Measurements from ENCODE around the gene DENND1A.

DNA sequence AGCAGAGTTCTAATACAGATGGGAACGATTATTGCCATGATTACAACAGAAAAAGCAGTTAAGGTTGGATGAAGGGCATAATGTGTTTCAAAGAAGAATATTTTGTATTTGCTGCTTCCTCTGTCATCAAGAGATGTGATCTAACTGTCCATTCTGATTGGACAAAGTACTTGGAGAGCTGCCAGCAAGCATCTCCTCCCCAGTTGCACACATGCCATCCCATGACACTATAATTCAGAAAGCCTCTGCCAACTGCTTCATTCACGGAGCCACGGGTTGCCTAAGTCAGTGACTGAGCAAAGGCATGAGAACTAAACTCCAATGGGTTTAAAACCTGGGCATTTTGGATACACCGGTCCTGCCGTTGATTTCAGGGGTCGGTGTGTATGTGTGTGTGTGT lies 320.1 kb downstream of the DENND1A start:
- no peak for TF ChIP-seq L3MBTL2 (conservative IDR thresholded peaks at IDR 0.05)
- no peak for TF ChIP-seq LEF1 (IDR thresholded peaks at IDR 0.05; ENCODE audit: borderline replicate concordance)
- TF ChIP-seq HDGF (IDR thresholded peaks at IDR 0.05; ENCODE audit: borderline replicate concordance), result no peak
- no peak for TF ChIP-seq ELF4 (IDR thresholded peaks at IDR 0.05)
- no peak for TF ChIP-seq FOXK2 (IDR thresholded peaks at IDR 0.05)
- TF ChIP-seq BHLHE40 (IDR thresholded peaks at IDR 0.05; ENCODE audit: borderline replicate concordance), result no peak
- no peak for TF ChIP-seq SUZ12 (IDR thresholded peaks at IDR 0.05)
- TF ChIP-seq SP1 (IDR thresholded peaks at IDR 0.05), result no peak
- TF ChIP-seq FOXA1 (IDR thresholded peaks at IDR 0.05), result no peak

Measured in HEK293T (cell line).